GM12878 (cell line): ENCODE measurements around the gene UBE2J2. TPM values are rescaled to one million over a fixed set of nuclear protein-coding genes. Genes with fewer than 3 reads are reported as not detected.

Experiments used
- ATAC-seq: fragments of 200-7000 bp; cut with Tn5 transposase; 3 replicates; pipeline ENCODE4 v1.9.1; 2020; ENCODE audit warnings: mild to moderate bottlenecking, moderate library complexity
- BruUV-seq: library from RNA; stranded (reverse); fragments of 400-500 nt; replicated peaks from 2 replicates; lab custom pipeline; 2021; lab: Mats Ljungman, UMichigan
- CTCF ChIA-PET: fragments of 300-600 bp; sonication (Branson Sonifier 250); formaldehyde crosslinking; extraction: SDS; loops from one replicate; lab custom pipeline; 2021; ENCODE audit warnings: inconsistent platforms; lab: Yijun Ruan, JAX
- POLR2A ChIA-PET: fragments of 350-600 bp; formaldehyde crosslinking; extraction: SDS; loops from one replicate; lab custom pipeline; 2021; ENCODE audit warnings: inconsistent platforms; lab: Charles Lee
- RAD21 ChIA-PET: fragments of 300-600 bp; sonication (Branson Sonifier 250); formaldehyde crosslinking; loops from one replicate; lab custom pipeline; 2023; ENCODE audit warnings: antibody characterized with exemption; ENCODE audit not compliant: unreplicated experiment; lab: Charles Lee
- SMC1A ChIA-PET: fragments of 300-600 bp; sonication (Branson Sonifier 250); formaldehyde crosslinking; loops from one replicate; lab custom pipeline; 2023; ENCODE audit not compliant: unreplicated experiment, uncharacterized antibody; lab: Charles Lee
- DNase-seq: peaks from one replicate; pipeline ENCODE4 v3.0.0-alpha.2; 2011; ENCODE audit warnings: low read depth, low spot score
- FAIRE-seq: peaks from 3 replicates; lab custom pipeline; 2011; peaks lifted over from hg19 to GRCh38; lab: Jason Lieb, UNC
- H2AFZ ChIP-seq: 2 replicates; pipeline ENCODE4 v1.6.0; 2011; ENCODE audit warnings: low read depth, low read length, control low read depth; ENCODE audit not compliant: control insufficient read depth
- H3K27ac ChIP-seq: 2 replicates; pipeline ENCODE4 v1.5.1; 2011; ENCODE audit warnings: control low read depth; ENCODE audit not compliant: control insufficient read depth, insufficient read depth
- H3K27me3 ChIP-seq, 2 experiments: replicated peaks in 1 of 2; 2 replicates each; pipeline versions ENCODE4 v1.6.0 to v1.6.1; 2011; ENCODE audit warnings: low read length in 1 of 2; ENCODE audit not compliant: control insufficient read depth in 2 of 2, insufficient read depth in 2 of 2
- H3K36me3 ChIP-seq, 2 experiments: 2 replicates each; pipeline ENCODE4 v1.5.1; 2011; ENCODE audit warnings: low read length in 1 of 2; ENCODE audit not compliant: control insufficient read depth in 2 of 2, insufficient read depth in 2 of 2
- H3K4me1 ChIP-seq: 2 replicates; pipeline ENCODE4 v1.6.1; 2011; ENCODE audit warnings: mild to moderate bottlenecking, low read length, moderate library complexity, mixed read lengths; ENCODE audit not compliant: control insufficient read depth, insufficient read depth
- H3K4me2 ChIP-seq: 2 replicates; pipeline ENCODE4 v1.6.0; 2011; ENCODE audit warnings: control low read depth; ENCODE audit not compliant: control insufficient read depth, insufficient read depth
- H3K4me3 ChIP-seq: fragments of 200-600 bp; sonication (generic); 2 replicates; pipeline ENCODE4 v1.5.1; 2016
- H3K79me2 ChIP-seq: 2 replicates; pipeline ENCODE4 v1.6.0; 2011; ENCODE audit warnings: low read length; ENCODE audit not compliant: control insufficient read depth, insufficient read depth
- H3K9ac ChIP-seq: 2 replicates; pipeline ENCODE4 v1.8.0; 2011; ENCODE audit warnings: low read length, control low read depth, mixed read lengths; ENCODE audit not compliant: control insufficient read depth, insufficient read depth
- H3K9me3 ChIP-seq: replicated peaks from 3 replicates; pipeline ENCODE4 v1.5.1; 2011; ENCODE audit warnings: mild to moderate bottlenecking, low read length; ENCODE audit not compliant: control insufficient read depth, insufficient read depth
- H4K20me1 ChIP-seq: 2 replicates; pipeline ENCODE4 v1.6.0; 2011; ENCODE audit not compliant: control insufficient read depth, insufficient read depth
- ATF7 ChIP-seq: fragments of 450-650 bp; IDR thresholded peaks from 2 replicates; pipeline ENCODE4 v1.6.1; 2016; ENCODE audit warnings: low read depth, mild to moderate bottlenecking
- BCL3 ChIP-seq: IDR thresholded peaks from 2 replicates; pipeline ENCODE4 v1.6.1; 2011; ENCODE audit warnings: borderline replicate concordance, low read depth, mild to moderate bottlenecking, moderate library complexity, low read length; ENCODE audit not compliant: insufficient read depth, poor library complexity, severe bottlenecking
- EP300 ChIP-seq, 2 experiments: fragments of 150-350 bp in 1 of 2; IDR thresholded peaks; 2 replicates each; pipeline ENCODE4 v1.6.1; 2011 to 2012; ENCODE audit warnings: low read depth in 2 of 2, low read length in 2 of 2, borderline replicate concordance in 1 of 2, improper control_type of control experiment in 1 of 2, inconsistent platforms in 1 of 2; ENCODE audit not compliant: control insufficient read depth in 1 of 2
- ESRRA ChIP-seq: IDR thresholded peaks from 2 replicates; pipeline ENCODE4 v1.6.1; 2012; ENCODE audit warnings: mild to moderate bottlenecking, low read length, improper control_type of control experiment
- ETV6 ChIP-seq, 2 experiments: fragments of 450-650 bp in 1 of 2; IDR thresholded peaks in 1 of 2; conservative IDR thresholded peaks in 1 of 2; 2 replicates each; pipeline ENCODE4 v1.6.1; 2014; ENCODE audit warnings: antibody characterized with exemption in 1 of 2, borderline replicate concordance in 1 of 2, low read depth in 1 of 2, mild to moderate bottlenecking in 1 of 2, moderate library complexity in 1 of 2
- GATAD2B ChIP-seq: fragments of 450-650 bp; conservative IDR thresholded peaks from 2 replicates; pipeline ENCODE4 v1.6.1; 2017; ENCODE audit warnings: low read depth, mild to moderate bottlenecking, moderate library complexity
- KDM1A ChIP-seq: fragments of 200-600 bp; sonication (generic); IDR thresholded peaks from 2 replicates; pipeline ENCODE4 v1.6.1; 2016; ENCODE audit warnings: borderline replicate concordance
- LARP7 ChIP-seq: fragments of 450-650 bp; IDR thresholded peaks from 2 replicates; pipeline ENCODE4 v1.6.1; 2017; ENCODE audit warnings: mild to moderate bottlenecking
- MXI1 ChIP-seq: fragments of 150-350 bp; IDR thresholded peaks from 2 replicates; pipeline ENCODE4 v1.6.1; 2011; ENCODE audit warnings: low read depth, mild to moderate bottlenecking, inconsistent platforms, low read length, improper control_type of control experiment
- NFXL1 ChIP-seq: fragments of 450-650 bp; IDR thresholded peaks from 2 replicates; pipeline ENCODE4 v1.6.1; 2017; ENCODE audit warnings: antibody characterized with exemption, mild to moderate bottlenecking, borderline replicate concordance
- RB1 ChIP-seq: fragments of 450-650 bp; formaldehyde crosslinking; IDR thresholded peaks from 2 replicates; pipeline ENCODE4 v1.6.1; 2017; ENCODE audit warnings: mild to moderate bottlenecking, borderline replicate concordance
- REST ChIP-seq: IDR thresholded peaks from 2 replicates; pipeline ENCODE4 v1.6.1; 2012; ENCODE audit warnings: mild to moderate bottlenecking, low read depth, low read length
- SIX5 ChIP-seq: IDR thresholded peaks from 2 replicates; pipeline ENCODE4 v1.6.1; 2011; ENCODE audit warnings: mild to moderate bottlenecking, low read depth, low read length, moderate library complexity; ENCODE audit not compliant: severe bottlenecking
- SKIL ChIP-seq: fragments of 450-650 bp; IDR thresholded peaks from 2 replicates; pipeline ENCODE4 v1.6.1; 2017; ENCODE audit warnings: mild to moderate bottlenecking, low read depth, inconsistent platforms; ENCODE audit not compliant: poor library complexity, severe bottlenecking
- SMARCA5 ChIP-seq: fragments of 450-650 bp; IDR thresholded peaks from 2 replicates; pipeline ENCODE4 v1.6.1; 2017; ENCODE audit warnings: mild to moderate bottlenecking
- YBX1 ChIP-seq: fragments of 450-650 bp; IDR thresholded peaks from 2 replicates; pipeline ENCODE4 v1.6.1; 2016; ENCODE audit warnings: antibody characterized with exemption
- ZNF622 ChIP-seq: fragments of 450-650 bp; IDR thresholded peaks from 2 replicates; pipeline ENCODE4 v1.6.1; 2017; ENCODE audit warnings: mild to moderate bottlenecking, inconsistent platforms
- ZSCAN29 ChIP-seq: fragments of 450-650 bp; IDR thresholded peaks from 2 replicates; pipeline ENCODE4 v1.6.1; 2017; ENCODE audit warnings: mild to moderate bottlenecking, moderate library complexity
- WGBS: methylation state at CpG from one replicate; pipeline ENCODE4 v1.1.6; 2016; ENCODE audit warnings: low lambda C conversion rate; ENCODE audit not compliant: insufficient replicate concordance, insufficient coverage; ENCODE audit errors: missing lambda C conversion rate; 5-methylcytosine and 5-hydroxymethylcytosine counted together
- in situ Hi-C: fragments of 300-500 bp; cut with MboI; formaldehyde crosslinking; loops from 9 replicates; pipeline ENCODE4 v1.14.3; 2018; ENCODE audit warnings: mixed read lengths
- intact Hi-C: fragments of 100-400 bp; cut with micrococcal nuclease; formaldehyde crosslinking; loops from one replicate; pipeline ENCODE4 v1.14.2; 2022; ENCODE audit not compliant: unreplicated experiment
- polyA plus RNA-seq, 11 experiments: library from polyadenylated mRNA; depleted of rRNA in 4 of 11; unstranded in 6 of 11; stranded (reverse) in 5 of 11; fragments of >200 nt; fragmentation: Nextera tagmentation in 4 of 11; fragmentation: Illumina TruSeq in 1 of 11; extraction: Ambion mirVana in 4 of 11; extraction: Trizol in 1 of 11; gene quantifications; 1 replicate in 1 of 11; 2 replicates in 10 of 11; pipeline versions ENCODE4 v1.2.1 to v1.2.3, GENCODE V29; 2011 to 2016; ENCODE audit warnings: inconsistent platforms in 2 of 11, missing spikeins in 2 of 11, low read depth in 1 of 11
- total RNA-seq, 4 experiments: library from RNA; depleted of rRNA in 3 of 4; stranded (reverse); fragments of >200 nt in 3 of 4; fragmentation: Illumina TruSeq in 1 of 4; extraction: Trizol in 1 of 4; gene quantifications; 2 replicates each; pipeline versions ENCODE4 v1.2.1 to v1.2.3, GENCODE V29; 2013 to 2021

Gene UBE2J2
- total and polyA plus RNA-seq, 10 of the 15 experiments (the other 5 are each of a cell fraction or from before 2014, with no cell fraction given): 0.72 to 70.5 (median 49.2) TPM

GRCh38 chr1:1218524-1219200 is 55.0 kb downstream of the UBE2J2 start:
- Histone ChIP-seq H3K9ac (no peak overlapping the region), H3K79me2 (no peaks in the 10 kb centered on the region), H2AFZ (no peak overlapping the region), H3K27ac (no peak overlapping the region), H3K4me1 (peaks cover 19% of the 10 kb centered on the region), H3K27me3 (no peaks in the 10 kb centered on the region), H4K20me1 (no peaks in the 10 kb centered on the region), H3K36me3 (peaks cover 6 to 39% of the 10 kb centered on the region in 2 experiments), H3K9me3 (no peaks in the 10 kb centered on the region; the same call in 2 of the 3 replicates), H3K4me2 (no peak overlapping the region), H3K4me3 (no peak overlapping the region)
- ChIA-PET SMC1A (no interaction called here), CTCF (no interaction called here), RAD21 (no interaction called here), POLR2A (interaction anchor here (0.8 kb wide), 1 partner anchor 12 kb away, joined by 3 read pairs; no protein-coding TSS in a partner anchor)
- DNase-seq: no peak
- ATAC-seq: no peak
- FAIRE-seq: no peak
- in situ Hi-C loops: no loop called here
- no TSS peak for BruUV-seq
- 94% methylated on average over 35 of the region's 36 CpGs for WGBS
- intact Hi-C loops: no loop called here
- TF ChIP-seq ESRRA (no peak), EP300 (IDR thresholded peaks at IDR 0.05; ENCODE audit: borderline replicate concordance in 1 of 2, control insufficient read depth in 1 of 2, low read depth in 2 of 2, low read length in 2 of 2) (no peak), LARP7 (no peak), KDM1A (no peak), NFXL1 (no peak), SMARCA5 (no peak), ZNF622 (no peak), BCL3 (no peak), SKIL (no peak), GATAD2B (no peak), MXI1 (no peak), REST (no peak), YBX1 (no peak), ATF7 (no peak), ETV6 (conservative IDR thresholded peaks at IDR 0.05 in 1 of 2, IDR thresholded peaks at IDR 0.05 in 1 of 2; ENCODE audit: borderline replicate concordance in 1 of 2, low read depth in 1 of 2) (no peak), ZSCAN29 (no peak), RB1 (no peak), SIX5 (no peak)
